ENCODE data around the gene CCDC175. TPM values are rescaled to one million over a fixed set of nuclear protein-coding genes. Genes with fewer than 3 reads are reported as not detected.

Gene CCDC175
- total and polyA plus RNA-seq, 7 experiments from 2014 or later, result not detected

DNA sequence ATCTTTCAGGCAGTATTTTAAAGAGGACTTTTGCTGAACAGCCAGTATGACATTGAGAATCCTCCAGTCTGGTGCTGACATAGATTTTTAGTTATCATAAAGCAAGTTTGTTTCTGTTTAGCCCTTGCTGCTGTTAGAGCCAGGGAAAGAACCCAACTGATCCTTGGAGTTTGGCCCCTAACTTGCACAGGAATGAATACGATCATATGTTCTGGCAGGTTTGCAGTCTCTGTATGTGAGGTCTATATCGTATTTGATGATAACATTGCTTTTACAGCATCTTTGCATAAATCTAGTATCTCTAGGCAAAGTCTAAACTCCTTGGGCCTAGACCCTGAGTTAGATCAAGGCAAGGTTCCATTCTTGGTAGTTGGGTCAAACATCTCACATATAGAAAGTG, 4.3 kb upstream of the CCDC175 start:
- ATAC-seq, result no peak
- Histone ChIP-seq H3K27me3 (ENCODE audit: control insufficient read depth in 2 of 2, insufficient read depth in 2 of 2, low read length in 2 of 2) (no peaks in the 10 kb centered on the region), H3K27ac (ENCODE audit: low read depth, low read length) (no peak overlapping the region), H3K4me3 (ENCODE audit: low read length) (no peak overlapping the region), H3K4me1 (ENCODE audit: control insufficient read depth in 2 of 2, insufficient read depth in 2 of 2, low read length in 2 of 2) (peaks cover 3 to 4% of the 10 kb centered on the region in 2 donors), H3K9me3 (ENCODE audit: control insufficient read depth in 2 of 3, low read length in 3 of 3) (no peaks in the 10 kb centered on the region), H3K36me3 (ENCODE audit: control insufficient read depth in 2 of 3, insufficient read depth in 3 of 3, low read length in 3 of 3) (no peaks in the 10 kb centered on the region)
- peaks cover 13 to 28% (median 23%) of the 10 kb centered on the region in 5 donors for H3K27me3 Mint-ChIP-seq
- intact Hi-C loops (cut with micrococcal nuclease), result no loop called here
- H3K4me3 Mint-ChIP-seq, result no peak overlapping the region
- no peak overlapping the region for H3K27ac Mint-ChIP-seq
- ChIA-PET POLR2A (no interaction called here), CTCF (no interaction called here)
- H3K9me3 Mint-ChIP-seq, result peaks cover 0 to 2% (median 0%) of the 10 kb centered on the region in 11 donors
- H3K36me3 Mint-ChIP-seq, result no peaks in the 10 kb centered on the region
- H3K4me1 Mint-ChIP-seq, result peaks cover 8 to 14% (median 10%) of the 10 kb centered on the region in 7 donors
- no peak for DNase-seq

DNA sequence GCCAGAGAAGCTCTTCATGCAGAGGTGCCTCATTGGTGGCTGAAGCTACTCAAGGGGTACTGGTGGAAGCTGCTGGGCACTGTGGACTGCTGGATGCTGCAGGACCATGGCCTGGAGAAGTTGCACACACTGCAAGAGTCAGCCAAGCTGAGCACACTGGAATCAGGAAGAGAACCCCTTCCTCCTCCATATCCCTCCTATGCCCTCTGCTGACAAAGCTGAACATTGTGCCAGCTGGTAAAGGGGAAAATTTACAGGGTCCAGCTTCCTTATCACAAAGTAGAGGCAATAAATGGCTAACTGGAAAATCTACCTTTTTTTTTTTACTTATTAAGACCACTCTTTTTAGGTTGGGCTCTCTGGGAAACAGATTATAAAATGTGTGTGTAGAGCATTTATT, 6.5 kb downstream of the CCDC175 start:
- Mint-ChIP-seq H3K27ac (no peak overlapping the region), H3K4me1 (no peaks in the 10 kb centered on the region), H3K36me3 (no peaks in the 10 kb centered on the region), H3K27me3 (peaks cover 22 to 54% (median 37%) of the 10 kb centered on the region in 5 donors), H3K4me3 (no peak overlapping the region), H3K9me3 (no peaks in the 10 kb centered on the region)
- ATAC-seq, result no peak
- no peak overlapping the region for H3K27ac ChIP-seq (ENCODE audit: low read depth, low read length)
- ChIA-PET CTCF (interaction anchor here (0.9 kb wide), 1 partner anchor 11 kb away, joined by 3 read pairs; no protein-coding TSS in a partner anchor), POLR2A (no interaction called here)
- H3K36me3 ChIP-seq (ENCODE audit: control insufficient read depth in 2 of 3, insufficient read depth in 3 of 3, low read length in 3 of 3), result no peaks in the 10 kb centered on the region
- DNase-seq, result no peak
- no peak overlapping the region for H3K4me3 ChIP-seq (ENCODE audit: low read length)
- H3K27me3 ChIP-seq (ENCODE audit: control insufficient read depth in 2 of 2, insufficient read depth in 2 of 2, low read length in 2 of 2), result no peaks in the 10 kb centered on the region
- H3K9me3 ChIP-seq (ENCODE audit: control insufficient read depth in 2 of 3, low read length in 3 of 3), result no peaks in the 10 kb centered on the region
- intact Hi-C loops (cut with micrococcal nuclease), result no loop called here
- H3K4me1 ChIP-seq (ENCODE audit: control insufficient read depth in 2 of 2, insufficient read depth in 2 of 2, low read length in 2 of 2), result no peaks in the 10 kb centered on the region

DNA sequence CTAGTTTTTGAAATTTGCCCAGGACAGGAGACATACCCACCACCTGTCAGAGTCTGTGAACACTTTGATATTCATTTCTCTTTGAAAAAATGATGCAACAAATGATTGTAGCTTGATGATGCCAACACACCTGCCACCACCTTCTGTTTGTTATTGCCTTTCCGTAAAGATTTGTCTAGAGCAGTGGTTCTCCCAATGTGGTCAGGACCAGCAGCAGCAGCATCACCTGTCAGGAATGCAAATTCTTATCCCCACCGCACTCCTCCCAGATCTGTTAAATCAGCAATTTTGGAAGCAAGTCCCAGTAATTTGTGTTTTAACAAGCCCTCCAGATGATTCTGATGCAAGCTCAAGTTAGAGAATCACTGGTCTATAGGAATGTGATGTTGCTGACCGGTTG, 9.9 kb downstream of the CCDC175 start:
- H3K27me3 Mint-ChIP-seq, result peaks cover 28 to 48% (median 42%) of the 10 kb centered on the region in 5 donors
- Histone ChIP-seq H3K27me3 (ENCODE audit: control insufficient read depth in 2 of 2, insufficient read depth in 2 of 2, low read length in 2 of 2) (no peaks in the 10 kb centered on the region), H3K4me1 (ENCODE audit: control insufficient read depth in 2 of 2, insufficient read depth in 2 of 2, low read length in 2 of 2) (no peaks in the 10 kb centered on the region), H3K27ac (ENCODE audit: low read depth, low read length) (no peak overlapping the region), H3K9me3 (ENCODE audit: control insufficient read depth in 2 of 3, low read length in 3 of 3) (no peaks in the 10 kb centered on the region), H3K36me3 (ENCODE audit: control insufficient read depth in 2 of 3, insufficient read depth in 3 of 3, low read length in 3 of 3) (no peaks in the 10 kb centered on the region), H3K4me3 (ENCODE audit: low read length) (no peak overlapping the region)
- H3K36me3 Mint-ChIP-seq, result no peaks in the 10 kb centered on the region
- no peaks in the 10 kb centered on the region for H3K4me1 Mint-ChIP-seq
- intact Hi-C loops (cut with micrococcal nuclease), result no loop called here
- DNase-seq (no peak), ATAC-seq (no peak)
- ChIA-PET CTCF (no interaction called here), POLR2A (no interaction called here)
- H3K9me3 Mint-ChIP-seq, result no peaks in the 10 kb centered on the region
- no peak overlapping the region for H3K4me3 Mint-ChIP-seq
- no peak overlapping the region for H3K27ac Mint-ChIP-seq

DNA sequence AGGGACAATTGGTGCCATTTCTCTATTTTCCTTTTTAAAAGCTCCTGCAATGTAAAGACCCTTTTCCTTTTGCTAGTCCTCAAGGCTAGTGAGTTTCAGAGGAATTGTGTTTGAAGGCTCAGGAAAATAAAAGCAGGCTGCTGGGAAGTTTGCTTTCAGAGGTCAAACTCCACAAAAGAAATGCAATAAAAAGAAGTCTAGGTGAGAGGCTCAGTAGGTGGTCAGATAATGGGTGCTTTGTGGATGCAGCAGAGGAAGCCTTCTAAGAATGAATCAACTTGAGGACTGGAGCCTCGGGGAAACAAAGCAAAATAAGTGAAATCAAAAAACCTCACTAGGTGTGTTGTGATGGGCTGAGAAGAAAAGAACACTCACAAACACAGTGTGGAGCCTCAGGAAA, 10.3 kb downstream of the CCDC175 start:
- Mint-ChIP-seq H3K27ac (no peak overlapping the region), H3K27me3 (peaks cover 28 to 46% (median 37%) of the 10 kb centered on the region in 5 donors), H3K4me1 (no peaks in the 10 kb centered on the region), H3K4me3 (no peak overlapping the region), H3K9me3 (no peaks in the 10 kb centered on the region), H3K36me3 (no peaks in the 10 kb centered on the region)
- intact Hi-C loops (cut with micrococcal nuclease), result no loop called here
- DNase-seq (no peak), ATAC-seq (no peak)
- no peaks in the 10 kb centered on the region for H3K4me1 ChIP-seq (ENCODE audit: control insufficient read depth in 2 of 2, insufficient read depth in 2 of 2, low read length in 2 of 2)
- no peak overlapping the region for H3K4me3 ChIP-seq (ENCODE audit: low read length)
- ChIA-PET CTCF (no interaction called here), POLR2A (no interaction called here)
- H3K36me3 ChIP-seq (ENCODE audit: control insufficient read depth in 2 of 3, insufficient read depth in 3 of 3, low read length in 3 of 3), result no peaks in the 10 kb centered on the region
- H3K9me3 ChIP-seq (ENCODE audit: control insufficient read depth in 2 of 3, low read length in 3 of 3), result no peaks in the 10 kb centered on the region
- H3K27ac ChIP-seq (ENCODE audit: low read depth, low read length), result no peak overlapping the region
- no peaks in the 10 kb centered on the region for H3K27me3 ChIP-seq (ENCODE audit: control insufficient read depth in 2 of 2, insufficient read depth in 2 of 2, low read length in 2 of 2)

DNA sequence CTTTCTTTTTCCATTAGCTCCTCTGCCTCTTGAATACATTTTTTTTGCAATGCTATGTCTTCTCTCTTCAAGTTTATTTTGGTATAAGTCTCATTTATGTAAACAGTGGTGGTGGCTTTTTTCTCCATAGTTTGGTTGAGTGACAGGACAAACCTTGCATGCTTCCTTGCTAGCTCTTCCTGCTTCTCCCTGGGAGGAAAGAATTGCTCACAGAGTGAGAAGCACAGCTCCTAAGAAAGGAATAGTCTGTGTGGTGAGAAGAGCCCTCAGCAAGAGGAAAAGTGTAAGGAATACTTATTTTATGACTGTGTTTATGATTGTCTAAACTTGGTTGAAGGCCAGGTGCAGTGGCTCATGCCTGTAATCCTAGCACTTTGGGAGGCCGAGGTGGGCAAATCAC, 11.5 kb downstream of the CCDC175 start:
- H3K36me3 ChIP-seq (ENCODE audit: control insufficient read depth in 2 of 3, insufficient read depth in 3 of 3, low read length in 3 of 3), result no peaks in the 10 kb centered on the region
- Mint-ChIP-seq H3K27ac (no peak overlapping the region), H3K36me3 (no peaks in the 10 kb centered on the region), H3K4me1 (no peaks in the 10 kb centered on the region), H3K9me3 (no peaks in the 10 kb centered on the region), H3K4me3 (no peak overlapping the region), H3K27me3 (peaks cover 22 to 39% (median 29%) of the 10 kb centered on the region in 5 donors)
- H3K27ac ChIP-seq (ENCODE audit: low read depth, low read length), result no peak overlapping the region
- no peaks in the 10 kb centered on the region for H3K9me3 ChIP-seq (ENCODE audit: control insufficient read depth in 2 of 3, low read length in 3 of 3)
- ChIA-PET POLR2A (no interaction called here), CTCF (no interaction called here)
- no peak overlapping the region for H3K4me3 ChIP-seq (ENCODE audit: low read length)
- no peaks in the 10 kb centered on the region for H3K4me1 ChIP-seq (ENCODE audit: control insufficient read depth in 2 of 2, insufficient read depth in 2 of 2, low read length in 2 of 2)
- no peak for DNase-seq
- no peak for ATAC-seq
- no peaks in the 10 kb centered on the region for H3K27me3 ChIP-seq (ENCODE audit: control insufficient read depth in 2 of 2, insufficient read depth in 2 of 2, low read length in 2 of 2)
- intact Hi-C loops (cut with micrococcal nuclease), result no loop called here

DNA sequence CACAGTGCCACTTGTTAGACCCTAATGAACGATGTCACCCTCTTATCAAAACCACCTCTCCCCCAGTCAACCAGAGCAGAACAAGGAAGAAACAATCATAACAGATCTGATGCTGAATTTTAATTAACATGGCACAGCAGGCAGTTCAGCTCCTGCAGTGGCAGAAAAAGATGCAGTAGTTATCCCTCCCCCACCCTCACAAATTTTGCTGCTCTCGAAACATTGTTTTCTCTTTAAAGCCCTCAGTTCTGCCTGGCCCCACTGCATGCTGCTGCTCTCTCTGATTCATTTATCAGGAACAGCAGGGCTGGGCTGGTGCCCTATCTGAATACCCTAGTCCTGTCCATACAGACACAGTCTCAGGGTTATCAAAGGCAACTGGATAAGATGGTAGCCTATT, 12.2 kb downstream of the CCDC175 start:
- H3K4me3 ChIP-seq (ENCODE audit: low read length), result no peak overlapping the region
- no peaks in the 10 kb centered on the region for H3K4me1 Mint-ChIP-seq
- no peaks in the 10 kb centered on the region for H3K36me3 Mint-ChIP-seq
- H3K27ac ChIP-seq (ENCODE audit: low read depth, low read length), result no peak overlapping the region
- ATAC-seq (no peak), DNase-seq (no peak)
- no peak overlapping the region for H3K27ac Mint-ChIP-seq
- intact Hi-C loops (cut with micrococcal nuclease), result no loop called here
- H3K9me3 Mint-ChIP-seq, result no peaks in the 10 kb centered on the region
- H3K9me3 ChIP-seq (ENCODE audit: control insufficient read depth in 2 of 3, low read length in 3 of 3), result no peaks in the 10 kb centered on the region
- no peak overlapping the region for H3K4me3 Mint-ChIP-seq
- H3K27me3 ChIP-seq (ENCODE audit: control insufficient read depth in 2 of 2, insufficient read depth in 2 of 2, low read length in 2 of 2), result no peaks in the 10 kb centered on the region
- ChIA-PET POLR2A (no interaction called here), CTCF (no interaction called here)
- no peaks in the 10 kb centered on the region for H3K36me3 ChIP-seq (ENCODE audit: control insufficient read depth in 2 of 3, insufficient read depth in 3 of 3, low read length in 3 of 3)
- H3K4me1 ChIP-seq (ENCODE audit: control insufficient read depth in 2 of 2, insufficient read depth in 2 of 2, low read length in 2 of 2), result no peaks in the 10 kb centered on the region
- H3K27me3 Mint-ChIP-seq, result peaks cover 17 to 35% (median 28%) of the 10 kb centered on the region in 5 donors

DNA sequence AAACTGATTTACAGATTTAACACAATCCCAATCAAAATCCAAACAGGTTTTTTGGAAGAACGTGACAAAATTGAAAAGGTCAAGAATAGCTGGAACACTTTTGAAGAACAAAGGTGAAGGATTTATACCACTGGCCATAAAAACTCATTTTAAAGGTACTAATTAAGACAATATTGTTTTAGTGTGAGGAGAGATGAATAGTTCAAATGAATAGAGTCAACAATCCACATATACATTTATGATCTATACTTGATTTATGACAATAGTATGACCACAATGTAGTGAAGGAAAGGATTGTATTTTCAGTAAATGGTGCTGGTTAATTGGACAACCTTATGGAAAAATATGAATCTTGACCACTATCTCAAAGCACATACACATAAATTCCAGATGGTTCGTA, 29.3 kb downstream of the CCDC175 start:
- H3K4me3 ChIP-seq (ENCODE audit: low read length), result no peak overlapping the region
- no peak for ATAC-seq
- intact Hi-C loops (cut with micrococcal nuclease), result no loop called here
- Mint-ChIP-seq H3K27ac (no peak overlapping the region), H3K9me3 (peaks cover 0 to 12% (median 0%) of the 10 kb centered on the region in 11 donors), H3K27me3 (peaks cover 10 to 42% (median 25%) of the 10 kb centered on the region in 5 donors), H3K4me1 (no peaks in the 10 kb centered on the region), H3K36me3 (no peaks in the 10 kb centered on the region), H3K4me3 (no peak overlapping the region)
- no peaks in the 10 kb centered on the region for H3K4me1 ChIP-seq (ENCODE audit: control insufficient read depth in 2 of 2, insufficient read depth in 2 of 2, low read length in 2 of 2)
- no peaks in the 10 kb centered on the region for H3K9me3 ChIP-seq (ENCODE audit: control insufficient read depth in 2 of 3, low read length in 3 of 3)
- H3K27me3 ChIP-seq (ENCODE audit: control insufficient read depth in 2 of 2, insufficient read depth in 2 of 2, low read length in 2 of 2), result no peaks in the 10 kb centered on the region
- H3K27ac ChIP-seq (ENCODE audit: low read depth, low read length), result no peak overlapping the region
- POLR2A ChIA-PET, result no interaction called here
- H3K36me3 ChIP-seq (ENCODE audit: control insufficient read depth in 2 of 3, insufficient read depth in 3 of 3, low read length in 3 of 3), result no peaks in the 10 kb centered on the region
- CTCF ChIA-PET, result no interaction called here
- DNase-seq, result no peak
